H1 (cell line): ENCODE results near the gene NLN. TPM values are rescaled to one million over a fixed set of nuclear protein-coding genes. Genes with fewer than 3 reads are reported as not detected.

Experiments used
- HDAC2 ChIP-seq, 2 experiments: fragments of 300-600 bp in 1 of 2; sonication (generic) in 1 of 2; IDR thresholded peaks; 2 replicates each; pipeline ENCODE4 v1.6.1; 2011 to 2012; ENCODE audit warnings: low read depth in 2 of 2, low read length in 2 of 2, mild to moderate bottlenecking in 2 of 2, moderate library complexity in 2 of 2, borderline replicate concordance in 1 of 2, inconsistent platforms in 1 of 2
- JUN ChIP-seq: IDR thresholded peaks from 2 replicates; pipeline ENCODE4 v1.6.1; 2011; ENCODE audit warnings: low read depth, mild to moderate bottlenecking, improper control_type of control experiment, low read length
- TAF7 ChIP-seq: optimal IDR thresholded peaks from 2 replicates; pipeline ENCODE3; 2011; ENCODE audit warnings: low read depth, mild to moderate bottlenecking, inconsistent platforms, low read length, moderate library complexity, borderline replicate concordance
- TBP ChIP-seq: IDR thresholded peaks from 2 replicates; pipeline ENCODE4 v1.6.1; 2011; ENCODE audit warnings: low read depth, low read length, improper control_type of control experiment
- polyA plus RNA-seq, 7 experiments: library from polyadenylated mRNA; depleted of rRNA in 3 of 7; stranded (reverse) in 5 of 7; unstranded in 2 of 7; fragments of >200 nt in 5 of 7; fragments of 200-250 nt in 2 of 7; gene quantifications; 1 replicate in 5 of 7; 2 replicates in 1 of 7; 4 replicates in 1 of 7; pipeline versions ENCODE4 v1.2.1 to v1.2.3, GENCODE V29; 2011 to 2013; ENCODE audit warnings: missing spikeins in 2 of 7, mixed read lengths in 2 of 7
- total RNA-seq: library from RNA; stranded (reverse); fragmentation: NEBNext Ultra II Directional; extraction: Animal tissue kit (Norgen Biotek cat#: 25700); gene quantifications from 2 replicates; pipeline ENCODE4 v1.2.1, GENCODE V29; 2021

NLN gene
- total and polyA plus RNA-seq, 2 of the 8 experiments (the other 6 are each of a cell fraction or from before 2014, with no cell fraction given): 46.7 to 192 TPM

DNA sequence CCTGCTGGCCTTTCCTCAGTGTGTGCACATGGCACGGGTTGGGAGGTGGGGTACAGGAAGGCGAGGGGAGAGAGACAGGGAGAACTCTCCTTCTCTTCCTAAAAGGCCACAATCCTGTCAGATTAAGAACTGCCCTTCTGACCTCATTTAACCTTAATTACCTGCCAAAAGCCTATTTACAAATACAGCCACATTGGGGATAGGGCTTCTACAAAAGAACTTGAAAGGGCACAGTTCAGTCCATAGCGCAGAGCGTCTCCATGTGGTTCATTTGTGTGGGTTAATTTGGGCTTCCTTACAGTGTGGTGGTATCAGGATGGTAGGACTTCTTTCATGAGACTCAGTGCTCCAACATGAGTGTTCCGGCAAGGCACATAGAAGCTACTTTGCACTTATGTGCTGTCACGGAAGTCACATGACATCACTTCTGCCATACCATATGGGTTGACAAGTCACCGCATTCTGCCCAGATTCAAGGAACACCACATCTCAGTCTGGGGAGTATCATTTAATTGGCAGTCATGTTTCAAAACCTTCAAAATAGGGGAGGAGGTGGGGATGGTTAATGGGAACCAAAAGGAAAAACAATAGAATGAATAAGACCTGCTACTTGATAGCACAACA, 46.8 kb downstream of the NLN start (continued):
- TF ChIP-seq HDAC2 (IDR thresholded peaks at IDR 0.05; ENCODE audit: borderline replicate concordance in 1 of 2, low read depth in 2 of 2, low read length in 2 of 2): no peak
- no peak for TF ChIP-seq TBP
- TF ChIP-seq TAF7: no peak
- TF ChIP-seq JUN: no peak
